Mucosa of gallbladder (tissue), 1 donor: ENCODE measurements around the gene PPIF. TPM values are rescaled to one million over a fixed set of nuclear protein-coding genes. Genes with fewer than 3 reads are reported as not detected.

ENCODE experiments used
- DNase-seq: peaks from one replicate; pipeline ENCODE4 v3.0.0-alpha.2; 2020; ENCODE audit warnings: low spot score
- total RNA-seq: library from RNA; stranded (reverse); gene quantifications from one replicate; pipeline ENCODE4 v1.2.1, GENCODE V29; 2021
- donor health status: DM: no; HTN: no; CAD: no.

Gene PPIF
- total RNA-seq, 1 donor from 2014 or later = 49.4 TPM

DNA sequence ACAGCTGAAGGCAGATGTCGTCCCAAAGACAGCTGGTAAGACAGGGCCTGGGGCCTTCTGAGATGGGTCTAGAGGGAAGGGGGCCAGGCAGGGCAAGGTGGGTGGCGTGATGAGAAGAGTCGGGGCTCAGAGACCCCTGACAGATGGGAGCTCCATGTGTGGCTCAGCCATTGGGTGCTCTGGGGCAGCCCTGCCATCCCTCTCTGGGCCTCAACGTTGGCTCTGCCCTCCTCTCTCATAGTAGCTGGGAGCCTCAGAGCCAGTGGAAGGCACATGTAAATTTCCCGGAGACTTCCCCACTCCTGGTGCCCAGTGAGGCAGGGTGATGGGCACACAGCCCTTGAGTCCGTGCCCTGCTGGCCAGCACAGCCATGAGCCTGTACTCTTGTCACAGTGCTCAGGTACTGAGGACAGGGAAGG lies 1.8 kb downstream of the PPIF start:
- peak; percentile 9 for DNase-seq

DNA sequence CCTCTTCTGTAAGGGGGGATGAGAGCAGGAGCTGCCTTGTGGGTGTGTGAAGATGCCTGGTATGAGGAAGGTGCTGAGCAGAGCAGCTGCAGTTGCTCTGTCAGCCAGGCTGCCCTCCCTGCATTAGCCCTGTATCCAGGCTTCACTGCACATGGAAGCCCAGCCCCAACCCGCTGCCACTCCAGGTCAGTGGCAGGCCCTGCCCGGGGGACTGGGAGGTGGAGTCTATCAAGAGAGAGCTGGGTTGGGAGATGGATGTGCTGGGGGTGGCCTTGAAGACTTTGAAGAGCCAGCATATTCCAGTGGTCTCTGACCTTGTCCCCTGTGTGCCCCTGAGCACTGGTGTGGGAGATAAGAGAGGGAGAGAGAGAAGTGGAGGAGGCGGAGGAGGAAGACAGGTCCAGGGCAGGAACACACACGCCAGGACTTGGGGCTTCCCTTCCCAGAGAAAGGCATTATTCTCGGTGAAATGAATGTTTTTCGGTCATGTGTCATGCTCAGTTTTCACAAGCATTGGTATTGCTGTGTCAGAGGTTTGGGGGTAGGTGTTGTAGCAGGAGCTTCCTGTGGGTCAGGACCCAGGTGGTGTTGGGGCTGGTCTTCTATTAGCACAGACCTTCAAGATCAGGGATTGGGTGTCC lies 2.6 kb downstream of the PPIF start:
- DNase-seq = peak; percentile 9

- peak; percentile 7 for DNase-seq
Observed at GRCh38 chr10:79350407-79351154, 3.3 kb downstream of the PPIF start.

GRCh38 chr10:79351332-79351731 lies 4.1 kb downstream of the PPIF start:
- DNase-seq = peak; percentile 8

DNA sequence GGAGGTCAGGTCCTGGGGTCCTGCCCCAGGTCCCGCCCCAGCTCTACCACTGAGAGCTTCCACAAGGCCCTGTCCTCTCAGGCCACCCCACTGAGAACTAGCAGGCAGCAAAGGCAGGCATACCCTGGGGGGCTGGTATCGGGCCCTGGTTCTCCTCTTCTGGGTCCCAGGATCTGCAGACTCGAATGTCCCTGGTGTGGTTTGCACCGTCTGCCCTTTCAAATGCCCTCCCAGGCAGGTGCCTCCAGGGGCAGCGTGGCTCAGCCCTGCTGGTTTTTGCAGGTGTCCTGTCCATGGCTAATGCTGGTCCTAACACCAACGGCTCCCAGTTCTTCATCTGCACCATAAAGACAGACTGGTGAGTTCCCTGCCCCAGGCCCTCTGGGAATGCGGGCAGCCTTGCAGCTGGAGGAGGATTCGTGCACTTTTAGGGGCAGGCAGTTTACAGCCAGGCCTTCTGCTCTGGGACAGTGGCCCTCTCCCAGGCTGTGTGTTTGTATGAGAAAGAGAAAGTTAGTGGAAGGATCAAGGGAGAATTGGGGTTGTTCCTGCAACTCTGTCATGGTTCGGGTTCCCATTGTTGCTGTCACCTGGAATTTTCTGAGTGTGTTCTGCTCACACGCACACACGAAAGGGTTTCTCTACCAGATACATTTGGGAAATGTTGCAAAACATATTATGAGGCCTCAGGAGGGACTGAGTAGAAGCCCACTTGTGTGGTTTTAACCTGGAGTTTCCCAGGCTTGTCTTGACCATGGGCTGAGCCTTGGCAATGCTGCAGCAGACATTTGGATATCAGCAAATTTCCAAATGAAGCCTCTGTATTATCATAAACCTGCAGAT lies 5.0 kb downstream of the PPIF start:
- DNase-seq = peak; percentile 5

DNA sequence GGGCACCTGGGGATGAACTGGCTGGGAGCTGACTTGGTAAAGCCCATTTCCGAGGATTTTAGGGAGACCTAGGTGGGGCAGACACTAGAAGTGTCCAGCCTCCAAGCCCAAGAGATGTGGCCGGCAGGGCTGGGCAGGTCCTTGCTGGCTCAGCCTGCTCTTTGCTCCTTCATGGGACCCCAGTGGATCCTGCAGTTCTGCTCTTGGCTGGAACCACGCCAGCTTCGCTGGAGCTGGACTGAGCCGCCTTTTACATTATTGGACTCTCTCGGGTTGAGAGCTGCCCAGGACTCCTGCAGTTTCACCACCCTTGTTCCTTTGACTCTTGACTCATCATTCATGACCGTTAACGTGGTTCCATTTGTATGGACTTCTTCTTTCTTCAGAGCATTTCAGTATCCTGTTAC lies 5.7 kb downstream of the PPIF start:
- DNase-seq = peak; percentile 8

GRCh38 chr10:79353726-79354125 lies 6.5 kb downstream of the PPIF start:
- peak; percentile 9 for DNase-seq

DNA sequence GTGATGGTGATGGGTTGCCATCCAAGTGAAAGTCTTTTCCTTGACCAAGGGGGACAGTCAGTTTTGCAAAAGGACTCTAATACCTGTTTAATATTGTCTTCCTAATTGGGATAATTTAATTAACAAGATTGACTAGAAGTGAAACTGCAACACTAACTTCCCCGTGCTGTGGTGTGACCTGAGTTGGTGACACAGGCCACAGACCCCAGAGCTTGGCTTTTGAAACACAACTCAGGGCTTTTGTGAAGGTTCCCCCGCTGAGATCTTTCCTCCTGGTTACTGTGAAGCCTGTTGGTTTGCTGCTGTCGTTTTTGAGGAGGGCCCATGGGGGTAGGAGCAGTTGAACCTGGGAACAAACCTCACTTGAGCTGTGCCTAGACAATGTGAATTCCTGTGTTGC lies 6.9 kb downstream of the PPIF start:
- DNase-seq = no peak

DNA sequence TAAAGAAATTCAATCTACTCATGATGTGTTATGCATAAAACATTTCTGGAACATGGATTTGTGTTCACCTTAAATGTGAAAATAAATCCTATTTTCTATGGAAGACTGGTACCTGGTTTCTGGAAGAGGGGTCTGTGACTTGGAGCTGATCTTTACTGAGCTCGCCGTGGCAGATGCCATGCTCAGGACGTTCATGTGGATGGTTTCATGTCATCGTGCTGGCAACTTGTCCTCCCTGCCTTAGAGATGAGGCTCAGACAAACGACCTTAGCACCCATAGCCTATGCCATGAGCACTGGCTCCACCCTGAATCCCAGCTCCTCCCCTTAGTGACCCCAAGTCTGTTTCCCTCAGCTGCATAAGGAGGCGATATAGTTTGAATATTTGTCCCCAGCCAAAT lies 7.3 kb downstream of the PPIF start:
- DNase-seq = peak; percentile 4

GRCh38 chr10:79355420-79356017 lies 8.2 kb downstream of the PPIF start:
- peak; percentile 2 for DNase-seq

GRCh38 chr10:79356104-79356503 lies 8.8 kb downstream of the PPIF start:
- DNase-seq = peak; percentile 9

- peak; percentile 3 for DNase-seq
Observed at GRCh38 chr10:79357180-79357579, 9.9 kb downstream of the PPIF start.

- peak; percentile 76 for DNase-seq
Observed at GRCh38 chr10:79358811-79359210, 11.5 kb downstream of the PPIF start.

DNA sequence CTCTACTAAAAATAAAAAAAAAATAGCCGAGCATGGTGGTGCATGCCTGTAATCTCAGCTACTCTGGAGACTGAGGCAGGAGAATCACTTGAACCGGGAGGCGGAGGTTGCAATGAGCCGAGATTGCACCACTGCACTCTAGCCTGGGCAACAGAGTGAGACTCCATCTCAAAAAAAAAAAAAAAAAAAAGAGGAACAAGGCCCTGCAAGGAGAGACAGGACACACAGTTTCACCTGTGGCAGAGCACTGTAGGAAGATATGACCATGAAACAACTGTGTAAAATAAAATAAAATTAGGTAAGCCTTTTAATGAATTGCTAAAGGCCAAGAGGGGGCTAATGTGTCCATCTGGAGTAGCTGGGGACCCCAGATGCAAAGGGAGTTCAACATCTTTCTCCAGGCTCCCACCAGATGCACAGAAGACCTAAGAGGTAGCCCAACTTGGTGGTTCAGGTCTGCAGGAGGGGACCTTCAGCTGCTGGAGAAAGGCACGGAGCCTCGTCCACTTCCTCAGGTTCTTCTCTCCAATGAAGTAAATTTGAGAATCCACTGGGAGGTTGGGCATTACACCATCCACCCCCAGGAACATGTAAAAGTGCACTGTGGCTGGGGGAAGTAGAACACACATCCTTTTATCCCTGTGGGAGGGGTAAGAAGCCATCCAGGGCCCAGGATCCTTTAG lies 12.7 kb downstream of the PPIF start:
- DNase-seq = peak; percentile 6

- no peak for DNase-seq
Observed at GRCh38 chr10:79360499-79361342, 13.5 kb downstream of the PPIF start.

GRCh38 chr10:79361726-79362397 lies 14.6 kb downstream of the PPIF start:
- no peak for DNase-seq

DNA sequence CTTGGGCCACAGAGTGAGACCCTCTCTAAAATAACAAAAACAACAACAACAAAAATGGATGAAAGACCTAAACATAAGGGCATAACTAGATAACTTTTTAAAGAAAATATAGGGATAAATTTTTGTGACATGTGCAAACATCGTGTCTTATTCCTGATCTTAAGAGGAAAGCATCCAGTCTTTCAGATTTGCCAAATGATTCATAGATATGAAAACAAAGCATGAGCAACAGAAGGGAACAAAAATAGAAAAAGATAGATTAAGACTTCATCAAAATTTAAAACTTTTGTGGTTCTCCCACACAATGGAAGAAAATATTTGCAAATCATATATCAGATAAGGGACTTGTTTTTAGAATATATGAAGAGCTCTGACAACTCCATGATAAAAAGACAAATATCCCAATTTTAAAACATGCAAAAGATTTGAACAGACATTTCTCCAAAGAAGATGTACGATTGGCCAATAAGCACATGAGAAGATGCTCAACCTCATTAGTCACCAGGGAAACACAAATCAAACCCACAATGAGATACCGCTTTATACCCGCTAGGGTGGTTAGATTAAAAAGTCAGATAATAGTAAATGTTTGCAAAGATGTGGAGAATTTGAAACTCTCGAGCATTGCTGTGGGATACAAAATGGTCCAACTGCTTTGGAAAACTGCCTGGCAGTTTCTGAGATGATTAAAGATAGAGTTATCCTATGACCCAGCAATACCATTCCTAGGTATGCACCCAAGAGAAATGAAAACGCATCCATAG lies 20.3 kb downstream of the PPIF start:
- no peak for DNase-seq

GRCh38 chr10:79372871-79373270 lies 25.6 kb downstream of the PPIF start:
- peak; percentile 4 for DNase-seq
